IMR-90 (cell line): ENCODE measurements around the gene INSR. TPM values are rescaled to one million over a fixed set of nuclear protein-coding genes. Genes with fewer than 3 reads are reported as not detected.

ENCODE experiments used
- ATAC-seq: fragments of 200-7000 bp; cut with Tn5 transposase; 2 replicates; pipeline ENCODE4 v1.9.1; 2020; ENCODE audit warnings: low read depth, mild to moderate bottlenecking, moderate library complexity
- BruUV-seq: library from RNA; stranded (reverse); fragments of 400-500 nt; replicated peaks from 2 replicates; lab custom pipeline; 2021; lab: Mats Ljungman, UMichigan
- CTCF ChIA-PET: fragments of 300-600 bp; formaldehyde crosslinking; extraction: SDS; loops from one replicate; lab custom pipeline; 2021; ENCODE audit warnings: antibody characterized with exemption; lab: Yijun Ruan, JAX
- POLR2A ChIA-PET: fragments of 300-600 bp; sonication (Branson Sonifier 250); formaldehyde crosslinking; loops from one replicate; lab custom pipeline; 2022; ENCODE audit warnings: antibody characterized with exemption; ENCODE audit not compliant: unreplicated experiment; lab: Charles Lee
- DNase-seq: peaks from one replicate; pipeline ENCODE4 v3.0.0; 2013
- H2AFZ ChIP-seq: replicated peaks from 2 replicates; pipeline ENCODE3; 2013; ENCODE audit warnings: low read length, mild to moderate bottlenecking; ENCODE audit not compliant: poor library complexity
- H2AK5ac ChIP-seq: 2 replicates; pipeline ENCODE4 v1.6.1; 2013; ENCODE audit warnings: low read depth, low read length, inconsistent platforms
- H2AK9ac ChIP-seq: replicated peaks from 2 replicates; pipeline ENCODE3; 2013; ENCODE audit warnings: mild to moderate bottlenecking, low read depth, low read length, moderate library complexity; ENCODE audit not compliant: poor library complexity
- H2BK120ac ChIP-seq: 2 replicates; pipeline ENCODE4 v1.6.1; 2013; ENCODE audit warnings: low read depth, low read length, inconsistent platforms
- H2BK15ac ChIP-seq: 3 replicates; pipeline ENCODE4 v1.6.1; 2013; ENCODE audit warnings: low read depth, low read length, inconsistent platforms
- H2BK20ac ChIP-seq: 2 replicates; pipeline ENCODE4 v1.6.1; 2013; ENCODE audit warnings: low read depth, mild to moderate bottlenecking, inconsistent platforms, low read length, moderate library complexity
- H2BK5ac ChIP-seq: 2 replicates; pipeline ENCODE4 v1.6.1; 2013; ENCODE audit warnings: mild to moderate bottlenecking, low read depth, low read length, inconsistent platforms; ENCODE audit not compliant: poor library complexity, severe bottlenecking
- H3K14ac ChIP-seq: replicated peaks from 2 replicates; pipeline ENCODE4 v1.6.1; 2013; ENCODE audit warnings: low read depth, low read length, inconsistent platforms
- H3K18ac ChIP-seq: 2 replicates; pipeline ENCODE4 v1.6.1; 2013; ENCODE audit warnings: low read depth, low read length, control low read depth
- H3K23ac ChIP-seq: 2 replicates; pipeline ENCODE4 v1.6.1; 2013; ENCODE audit warnings: low read depth, low read length, inconsistent platforms
- H3K27ac ChIP-seq: 2 replicates; pipeline ENCODE4 v1.5.1; 2013; ENCODE audit warnings: mild to moderate bottlenecking, control low read depth, low read length; ENCODE audit not compliant: insufficient read depth
- H3K27me3 ChIP-seq: 2 replicates; pipeline ENCODE4 v1.6.1; 2013; ENCODE audit warnings: low read length; ENCODE audit not compliant: control insufficient read depth, insufficient read depth
- H3K36me3 ChIP-seq: 2 replicates; pipeline ENCODE4 v1.6.1; 2013; ENCODE audit warnings: low read length, mixed read lengths; ENCODE audit not compliant: control insufficient read depth, insufficient read depth
- H3K4ac ChIP-seq: 2 replicates; pipeline ENCODE4 v1.6.1; 2013; ENCODE audit warnings: low read depth, low read length, inconsistent platforms
- H3K4me1 ChIP-seq: 2 replicates; pipeline ENCODE4 v1.6.1; 2013; ENCODE audit warnings: low read length, mixed read lengths; ENCODE audit not compliant: control insufficient read depth, insufficient read depth
- H3K4me2 ChIP-seq: 2 replicates; pipeline ENCODE4 v1.6.1; 2013; ENCODE audit warnings: low read depth, mild to moderate bottlenecking, control low read depth, low read length, moderate library complexity
- H3K4me3 ChIP-seq: 2 replicates; pipeline ENCODE4 v1.5.1; 2013; ENCODE audit warnings: low read depth, mild to moderate bottlenecking, control low read depth, low read length, moderate library complexity; ENCODE audit not compliant: insufficient read depth
- H3K56ac ChIP-seq: 2 replicates; pipeline ENCODE4 v1.6.1; 2013; ENCODE audit warnings: low read length, inconsistent platforms; ENCODE audit not compliant: insufficient read depth; ENCODE audit errors: extremely low read depth
- H3K79me1 ChIP-seq, 2 experiments: 2 replicates each; pipeline ENCODE4 v1.6.1; 2013; ENCODE audit warnings: low read length in 2 of 2, inconsistent platforms in 1 of 2, low read depth in 1 of 2
- H3K9ac ChIP-seq: 2 replicates; pipeline ENCODE4 v1.6.1; 2013; ENCODE audit warnings: low read depth, low read length, control low read depth
- H3K9me1 ChIP-seq: 2 replicates; pipeline ENCODE4 v1.6.1; 2013; ENCODE audit warnings: low read length, inconsistent platforms; ENCODE audit not compliant: insufficient read depth
- H3K9me3 ChIP-seq: 2 replicates; pipeline ENCODE4 v1.6.1; 2013; ENCODE audit warnings: low read length; ENCODE audit not compliant: control insufficient read depth, insufficient read depth
- H4K20me1 ChIP-seq: 2 replicates; pipeline ENCODE4 v1.6.1; 2013; ENCODE audit warnings: low read length, inconsistent platforms; ENCODE audit not compliant: insufficient read depth
- H4K5ac ChIP-seq: 2 replicates; pipeline ENCODE4 v1.6.1; 2013; ENCODE audit warnings: mild to moderate bottlenecking, low read depth, low read length, control low read depth
- H4K8ac ChIP-seq, 2 experiments: 2 replicates each; pipeline ENCODE4 v1.6.1; 2013; ENCODE audit warnings: low read depth in 2 of 2, low read length in 2 of 2, control low read depth in 1 of 2, inconsistent platforms in 1 of 2
- H4K91ac ChIP-seq: 2 replicates; pipeline ENCODE4 v1.6.1; 2013; ENCODE audit warnings: low read depth, low read length, inconsistent platforms; ENCODE audit not compliant: insufficient read depth
- BHLHE40 ChIP-seq: fragments of 150-350 bp; IDR thresholded peaks from 2 replicates; pipeline ENCODE4 v1.6.1; 2016; ENCODE audit warnings: mild to moderate bottlenecking, low read depth, low read length
- CEBPB ChIP-seq: IDR thresholded peaks from 2 replicates; pipeline ENCODE4 v1.6.1; 2012; ENCODE audit warnings: low read depth, low read length, improper control_type of control experiment
- CHD1 ChIP-seq: IDR thresholded peaks from 2 replicates; pipeline ENCODE4 v1.6.1; 2012; ENCODE audit warnings: low read depth, low read length, improper control_type of control experiment
- ELK1 ChIP-seq: fragments of 150-350 bp; IDR thresholded peaks from 2 replicates; pipeline ENCODE4 v1.6.1; 2016; ENCODE audit warnings: low read depth, mild to moderate bottlenecking, low read length, moderate library complexity, borderline replicate concordance
- FOS ChIP-seq: fragments of 150-350 bp; IDR thresholded peaks from 2 replicates; pipeline ENCODE4 v1.6.1; 2016; ENCODE audit warnings: low read depth, low read length
- MAFK ChIP-seq: IDR thresholded peaks from 2 replicates; pipeline ENCODE4 v1.6.1; 2012; ENCODE audit warnings: low read depth, low read length, improper control_type of control experiment
- MAZ ChIP-seq: IDR thresholded peaks from 2 replicates; pipeline ENCODE4 v1.6.1; 2012; ENCODE audit warnings: low read depth, mild to moderate bottlenecking, low read length, improper control_type of control experiment, moderate library complexity, borderline replicate concordance
- MXI1 ChIP-seq: IDR thresholded peaks from 2 replicates; pipeline ENCODE4 v1.6.1; 2012; ENCODE audit warnings: low read depth, mild to moderate bottlenecking, low read length, moderate library complexity, borderline replicate concordance
- NFE2L2 ChIP-seq: fragments of 150-350 bp; IDR thresholded peaks from 2 replicates; pipeline ENCODE4 v1.6.1; 2016; ENCODE audit warnings: low read depth, mild to moderate bottlenecking, low read length
- POLR2A ChIP-seq: IDR thresholded peaks from 2 replicates; pipeline ENCODE4 v1.6.1; 2012; ENCODE audit warnings: mild to moderate bottlenecking, low read depth, low read length
- RAD21 ChIP-seq: IDR thresholded peaks from 2 replicates; pipeline ENCODE4 v1.6.1; 2012; ENCODE audit warnings: low read length, improper control_type of control experiment
- RCOR1 ChIP-seq: IDR thresholded peaks from 2 replicates; pipeline ENCODE4 v1.6.1; 2012; ENCODE audit warnings: mild to moderate bottlenecking, low read length, improper control_type of control experiment; ENCODE audit not compliant: insufficient replicate concordance
- RFX5 ChIP-seq: IDR thresholded peaks from 2 replicates; pipeline ENCODE4 v1.8.0; 2012; ENCODE audit warnings: low read depth, mild to moderate bottlenecking, low read length, moderate library complexity
- SMC3 ChIP-seq: fragments of 150-350 bp; IDR thresholded peaks from 2 replicates; pipeline ENCODE4 v1.6.1; 2016; ENCODE audit warnings: low read depth, mild to moderate bottlenecking, antibody characterized with exemption, low read length, moderate library complexity
- USF2 ChIP-seq: fragments of 150-350 bp; IDR thresholded peaks from 2 replicates; pipeline ENCODE4 v1.6.1; 2017; ENCODE audit warnings: mild to moderate bottlenecking, antibody characterized with exemption, low read length, low read depth
- WGBS, 2 experiments: methylation state at CpG; one replicate each; pipeline versions ENCODE4 v1.1.5 to v1.1.7; 2013; ENCODE audit warnings: missing lambda C conversion rate in 2 of 2; ENCODE audit not compliant: insufficient read length in 1 of 2; ENCODE audit errors: extremely low coverage in 2 of 2; 5-methylcytosine and 5-hydroxymethylcytosine counted together
- dilution Hi-C: fragments of 300-500 bp; cut with HindIII; formaldehyde crosslinking; loops from one replicate; pipeline ENCODE4 v1.14.3; 2018; ENCODE audit warnings: low sequenced_read_pairs; ENCODE audit not compliant: unreplicated experiment
- in situ Hi-C: fragments of 300-500 bp; cut with MboI; formaldehyde crosslinking; loops from 3 replicates; pipeline ENCODE4 v1.14.3; 2019; ENCODE audit warnings: low sequenced_read_pairs, inconsistent platforms, mixed read lengths
- intact Hi-C: fragments of 100-400 bp; cut with micrococcal nuclease; formaldehyde crosslinking; loops from 2 replicates; pipeline ENCODE4 v1.10.0; 2022
- polyA plus RNA-seq, 3 experiments: library from polyadenylated mRNA; depleted of rRNA; stranded (reverse); fragments of >200 nt; gene quantifications; 2 replicates each; pipeline ENCODE4 v1.2.3, GENCODE V29; 2012; ENCODE audit warnings: low replicate concordance in 1 of 3
- total RNA-seq: library from RNA; depleted of rRNA; stranded (reverse); fragments of >200 nt; gene quantifications from 2 replicates; pipeline ENCODE4 v1.2.3, GENCODE V29; 2012
- TF ChIP-seq, protein P1 (sequence below): conservative IDR thresholded peaks from 2 replicates; pipeline ENCODE4 v1.5.1; 2012; ENCODE audit warnings: mild to moderate bottlenecking, low read depth, low read length, improper control_type of control experiment

INSR gene
- total and polyA plus RNA-seq, 2 of the 4 experiments (the other 2 are of a cell fraction) = 2.8 to 7.9 TPM

DNA sequence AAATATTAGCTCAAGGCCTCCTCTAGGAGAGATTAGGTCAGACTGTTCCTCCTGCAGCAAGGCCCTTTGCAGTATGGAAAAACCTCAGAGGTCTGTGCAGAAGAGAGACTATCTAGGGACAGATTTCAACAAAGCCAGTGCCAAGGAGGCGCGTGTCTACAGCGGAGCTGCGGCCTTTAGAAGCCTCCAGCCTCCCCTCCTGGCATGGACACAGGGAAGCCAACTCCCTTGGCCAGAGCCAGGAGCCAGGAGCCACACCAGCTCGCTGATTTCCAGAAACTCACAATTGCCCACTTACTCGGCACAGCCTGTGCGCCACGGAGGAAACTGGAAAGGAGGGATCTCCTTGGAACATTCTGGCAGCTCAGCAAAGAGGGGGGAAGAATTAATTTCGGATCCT, 63.4 kb downstream of the INSR start:
- in situ Hi-C loops (no loop called here), intact Hi-C loops (no loop called here), dilution Hi-C loops (no loop called here)
- Histone ChIP-seq H3K4me1 (no peaks in the 10 kb centered on the region), H2AK9ac (no peak overlapping the region), H3K27me3 (no peaks in the 10 kb centered on the region), H3K79me1 (peaks cover 0 to 3% of the 10 kb centered on the region in 2 experiments; a peak in 1 of 4 replicates), H4K8ac (no peak overlapping the region), H3K9ac (no peak overlapping the region), H2BK15ac (no peak overlapping the region), H2BK5ac (no peak overlapping the region), H3K9me3 (no peaks in the 10 kb centered on the region), H2AFZ (no peak overlapping the region), H3K23ac (no peak overlapping the region), H2AK5ac (no peak overlapping the region), H2BK120ac (no peak overlapping the region), H2BK20ac (no peak overlapping the region), H3K27ac (no peak overlapping the region), H3K4ac (no peak overlapping the region), H4K91ac (no peak overlapping the region), H3K4me3 (no peak overlapping the region), H3K18ac (no peak overlapping the region), H3K36me3 (no peaks in the 10 kb centered on the region), H4K20me1 (no peaks in the 10 kb centered on the region), H3K56ac (no peak overlapping the region), H3K14ac (no peak overlapping the region), H3K4me2 (no peak overlapping the region), H4K5ac (no peak overlapping the region), H3K9me1 (no peaks in the 10 kb centered on the region)
- no peak for DNase-seq
- ChIA-PET POLR2A (interaction anchor here (0.7 kb wide), 1 partner anchor 12 kb away, joined by 8 read pairs; no protein-coding TSS in a partner anchor), CTCF (no interaction called here)
- no peak for ATAC-seq
- no CpG with 5 or more reads among the region's 9 CpGs for WGBS, 2 experiments
- BruUV-seq = no TSS peak
- no peak for TF ChIP-seq MXI1
- no peak for TF ChIP-seq CEBPB
- TF ChIP-seq MAFK = no peak
- TF ChIP-seq ELK1 = no peak
- TF ChIP-seq BHLHE40 = no peak
- no peak for TF ChIP-seq RCOR1
- no peak for TF ChIP-seq MAZ
- no peak for TF ChIP-seq FOS
- no peak for TF ChIP-seq RFX5
- no peak for TF ChIP-seq NFE2L2
- TF ChIP-seq RAD21 = no peak
- TF ChIP-seq POLR2A = no peak
- TF ChIP-seq CHD1 = no peak
- TF ChIP-seq SMC3 = no peak
- no peak for TF ChIP-seq USF2
- TF ChIP-seq, protein P1, sequence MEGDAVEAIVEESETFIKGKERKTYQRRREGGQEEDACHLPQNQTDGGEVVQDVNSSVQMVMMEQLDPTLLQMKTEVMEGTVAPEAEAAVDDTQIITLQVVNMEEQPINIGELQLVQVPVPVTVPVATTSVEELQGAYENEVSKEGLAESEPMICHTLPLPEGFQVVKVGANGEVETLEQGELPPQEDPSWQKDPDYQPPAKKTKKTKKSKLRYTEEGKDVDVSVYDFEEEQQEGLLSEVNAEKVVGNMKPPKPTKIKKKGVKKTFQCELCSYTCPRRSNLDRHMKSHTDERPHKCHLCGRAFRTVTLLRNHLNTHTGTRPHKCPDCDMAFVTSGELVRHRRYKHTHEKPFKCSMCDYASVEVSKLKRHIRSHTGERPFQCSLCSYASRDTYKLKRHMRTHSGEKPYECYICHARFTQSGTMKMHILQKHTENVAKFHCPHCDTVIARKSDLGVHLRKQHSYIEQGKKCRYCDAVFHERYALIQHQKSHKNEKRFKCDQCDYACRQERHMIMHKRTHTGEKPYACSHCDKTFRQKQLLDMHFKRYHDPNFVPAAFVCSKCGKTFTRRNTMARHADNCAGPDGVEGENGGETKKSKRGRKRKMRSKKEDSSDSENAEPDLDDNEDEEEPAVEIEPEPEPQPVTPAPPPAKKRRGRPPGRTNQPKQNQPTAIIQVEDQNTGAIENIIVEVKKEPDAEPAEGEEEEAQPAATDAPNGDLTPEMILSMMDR = no peak
